Transverse colon (tissue), 4 donors: Measurements from ENCODE around the gene LRRC8C.

ENCODE experiments used
- CTCF ChIP-seq, 5 experiments: fragments of 200-600 bp in 3 of 5; fragments of 450-650 bp in 2 of 5; sonication (generic) in 3 of 5; IDR thresholded peaks; 1 replicate in 2 of 5; 2 replicates in 3 of 5; pipeline ENCODE4 v1.5.1; 2016 to 2017; ENCODE audit warnings: antibody characterized with exemption in 5 of 5, inconsistent platforms in 3 of 5, mild to moderate bottlenecking in 2 of 5, moderate library complexity in 1 of 5
- EP300 ChIP-seq: sonication (generic); formaldehyde crosslinking; IDR thresholded peaks from one replicate; pipeline ENCODE4 v1.6.1; 2017; ENCODE audit warnings: antibody characterized with exemption, low read depth
- POLR2A ChIP-seq: fragments of 450-650 bp; IDR thresholded peaks from one replicate; pipeline ENCODE4 v1.6.1; 2016; ENCODE audit warnings: antibody characterized with exemption, mild to moderate bottlenecking, moderate library complexity
- POLR2AphosphoS5 ChIP-seq, 3 donors: sonication (generic); formaldehyde crosslinking; IDR thresholded peaks; one replicate each; pipeline ENCODE4 v1.6.1; 2016; ENCODE audit warnings: antibody characterized with exemption in 3 of 3

GRCh38 chr1:89732643-89733222 lies 99.8 kb downstream of the LRRC8C start:
- TF ChIP-seq CTCF (IDR thresholded peaks at IDR 0.05) (no peak), EP300 (no peak), POLR2A (no peak), POLR2AphosphoS5 (IDR thresholded peaks at IDR 0.05) (no peak)
